SJSA1 (cell line): ENCODE results near the gene ABR. TPM values are rescaled to one million over a fixed set of nuclear protein-coding genes. Genes with fewer than 3 reads are reported as not detected.
"Not testable (repeated sequence)": the region's sequence is repeated elsewhere in the genome, so short reads cannot be mapped to it uniquely, and the experiment has no call there.

Experiments used
- DNase-seq, 2 experiments: peaks; one replicate each; pipeline ENCODE4 v3.0.0-alpha.2; 2015 to 2020; ENCODE audit warnings: low spot score in 2 of 2, low read depth in 1 of 2
- H3K27ac ChIP-seq: fragments of 250-450 bp; sonication (Bioruptor Pico); 2 replicates; pipeline ENCODE4 v1.5.1; 2020; ENCODE audit warnings: mild to moderate bottlenecking, moderate library complexity
- H3K27me3 ChIP-seq: fragments of 250-450 bp; sonication (Bioruptor Pico); replicated peaks from 2 replicates; pipeline ENCODE4 v1.5.1; 2020; ENCODE audit warnings: mild to moderate bottlenecking, moderate library complexity
- H3K36me3 ChIP-seq: fragments of 250-450 bp; sonication (Bioruptor Pico); 2 replicates; pipeline ENCODE4 v1.5.1; 2020; ENCODE audit warnings: mild to moderate bottlenecking
- H3K4me1 ChIP-seq: fragments of 250-450 bp; sonication (Bioruptor Pico); replicated peaks from 2 replicates; pipeline ENCODE4 v1.6.1; 2021; ENCODE audit warnings: mild to moderate bottlenecking
- H3K4me3 ChIP-seq: fragments of 250-450 bp; sonication (Bioruptor Pico); 2 replicates; pipeline ENCODE4 v1.5.1; 2020; ENCODE audit warnings: mild to moderate bottlenecking
- H3K9me3 ChIP-seq: fragments of 250-450 bp; sonication (Bioruptor Pico); replicated peaks from 2 replicates; pipeline ENCODE4 v1.5.1; 2020; ENCODE audit warnings: mild to moderate bottlenecking
- total RNA-seq: library from RNA; depleted of rRNA; stranded (reverse); fragments of >200 nt; shearing (Covaris generic); gene quantifications from 2 replicates; pipeline ENCODE4 v1.2.3, GENCODE V29; 2014

Gene ABR
- total RNA-seq, 1 experiment from 2014 or later, result 16.7 TPM

DNA sequence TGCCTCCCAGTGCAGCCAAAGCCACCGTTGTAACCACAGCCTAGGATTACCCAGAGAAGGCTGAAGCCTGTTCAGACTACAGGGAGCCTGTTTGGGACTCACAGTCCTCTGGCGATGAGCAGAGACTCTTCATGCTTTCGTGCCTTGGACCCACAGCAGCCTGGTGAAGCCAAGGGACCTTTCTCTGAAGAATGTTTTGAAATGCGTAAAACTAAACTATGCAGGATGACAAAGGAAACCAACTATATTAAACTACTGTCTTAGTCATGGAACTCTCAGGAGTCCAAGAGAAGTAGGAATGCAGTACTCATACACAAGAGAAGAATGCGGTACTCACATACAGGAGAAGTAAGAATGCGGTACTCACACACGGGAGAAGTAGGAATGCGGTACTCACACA, 20.9 kb downstream of the ABR start:
- Histone ChIP-seq H3K4me1 (peaks cover 19% of the 10 kb centered on the region), H3K36me3 (no peaks in the 10 kb centered on the region), H3K9me3 (no peaks in the 10 kb centered on the region), H3K27me3 (no peaks in the 10 kb centered on the region), H3K4me3 (no peak overlapping the region), H3K27ac (peak overlapping the region; percentile 38)
- DNase-seq, result peak; percentile 70 to 81

GRCh38 chr17:1156864-1157263, 22.9 kb downstream of the ABR start:
- H3K27me3 ChIP-seq, result no peaks in the 10 kb centered on the region
- H3K9me3 ChIP-seq, result no peaks in the 10 kb centered on the region
- H3K27ac ChIP-seq, result no peak overlapping the region
- H3K4me3 ChIP-seq, result no peak overlapping the region
- no peaks in the 10 kb centered on the region for H3K36me3 ChIP-seq
- H3K4me1 ChIP-seq, result peaks cover 19% of the 10 kb centered on the region
- no peak for DNase-seq

DNA sequence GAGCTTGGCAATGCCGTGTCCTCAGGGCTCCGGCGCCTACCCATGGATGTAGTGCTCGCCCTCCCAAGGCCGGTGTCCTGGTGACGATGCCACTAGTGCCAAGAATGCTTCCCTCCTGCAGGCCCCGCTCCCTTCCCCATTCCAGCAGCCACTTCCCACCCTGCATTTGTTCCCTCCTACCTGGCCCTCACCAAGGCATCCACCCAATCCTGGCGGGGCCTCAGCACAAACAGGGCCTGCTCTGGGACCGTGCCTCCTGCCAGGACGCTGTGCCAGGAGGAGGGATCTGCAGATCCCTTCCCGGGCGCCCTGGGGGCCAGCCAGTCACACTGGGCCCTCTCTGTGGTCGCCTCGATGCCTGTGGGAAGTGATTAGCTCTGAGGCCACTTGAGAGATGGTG, 25.1 kb downstream of the ABR start:
- Histone ChIP-seq H3K27ac (no peak overlapping the region), H3K36me3 (no peaks in the 10 kb centered on the region), H3K9me3 (no peaks in the 10 kb centered on the region), H3K27me3 (no peaks in the 10 kb centered on the region), H3K4me3 (no peak overlapping the region), H3K4me1 (peaks cover 8% of the 10 kb centered on the region)
- no peak for DNase-seq

DNA sequence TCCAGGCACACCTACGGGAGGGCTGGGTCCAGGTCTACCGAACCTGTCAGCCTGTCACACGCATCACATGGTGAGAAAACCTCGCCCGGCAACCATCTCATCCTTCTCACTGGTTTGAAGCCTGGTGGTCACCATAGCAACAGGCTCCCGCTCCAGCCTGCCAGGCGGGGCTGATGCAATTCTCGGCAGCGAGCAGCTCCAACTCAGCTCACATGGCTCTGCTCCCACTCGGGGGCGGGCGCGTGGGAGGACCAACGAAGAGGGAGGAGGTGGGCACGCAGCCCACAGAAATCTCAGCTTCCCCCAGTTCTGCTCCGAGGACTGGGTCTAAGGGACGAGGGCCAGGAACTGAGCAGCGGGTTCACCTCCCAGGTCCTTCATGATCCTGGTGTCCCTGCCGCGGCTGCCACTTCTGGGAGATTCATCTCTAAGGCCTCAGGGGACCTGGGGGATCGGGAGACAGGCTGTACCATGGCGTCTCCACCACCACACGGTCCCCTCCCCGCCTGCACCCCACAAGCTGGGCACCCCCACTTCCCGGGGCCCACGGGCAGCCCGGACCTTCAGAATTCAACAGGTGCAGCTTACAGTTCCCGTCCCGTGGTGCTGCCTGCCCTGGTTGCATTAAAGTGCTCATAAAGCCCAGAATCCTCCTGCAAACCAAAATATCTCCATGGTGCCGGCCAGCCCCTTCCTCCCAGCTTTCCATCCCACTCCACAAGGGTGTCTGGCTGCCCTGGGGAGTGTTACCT, 25.8 kb downstream of the ABR start:
- no peak for DNase-seq
- no peaks in the 10 kb centered on the region for H3K27me3 ChIP-seq
- no peak overlapping the region for H3K27ac ChIP-seq
- no peaks in the 10 kb centered on the region for H3K36me3 ChIP-seq
- H3K4me1 ChIP-seq, result peaks cover 7% of the 10 kb centered on the region
- H3K9me3 ChIP-seq, result no peaks in the 10 kb centered on the region
- no peak overlapping the region for H3K4me3 ChIP-seq

DNA sequence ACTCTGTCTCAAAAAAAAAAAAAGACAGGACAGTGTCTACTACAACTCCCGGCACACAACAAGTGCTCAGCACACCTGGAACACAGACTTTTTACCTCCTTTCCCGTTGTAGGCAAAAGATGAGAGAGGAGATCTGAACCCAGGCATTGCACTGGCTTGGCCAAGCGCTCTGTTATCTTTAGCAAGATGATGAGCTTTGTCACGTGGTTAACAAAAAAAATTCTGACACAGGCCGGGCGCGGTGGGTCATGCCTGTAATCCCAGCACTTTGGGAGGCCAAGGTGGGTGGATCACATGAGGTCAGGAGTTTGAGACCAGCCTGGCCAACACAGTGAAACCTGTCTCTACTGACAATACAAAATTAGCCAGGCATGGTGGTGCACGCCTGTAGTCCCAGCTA, 27.2 kb downstream of the ABR start:
- not testable (repeated sequence) for H3K27me3 ChIP-seq, H3K27ac ChIP-seq, H3K4me1 ChIP-seq, DNase-seq, H3K4me3 ChIP-seq, H3K36me3 ChIP-seq, H3K9me3 ChIP-seq

DNA sequence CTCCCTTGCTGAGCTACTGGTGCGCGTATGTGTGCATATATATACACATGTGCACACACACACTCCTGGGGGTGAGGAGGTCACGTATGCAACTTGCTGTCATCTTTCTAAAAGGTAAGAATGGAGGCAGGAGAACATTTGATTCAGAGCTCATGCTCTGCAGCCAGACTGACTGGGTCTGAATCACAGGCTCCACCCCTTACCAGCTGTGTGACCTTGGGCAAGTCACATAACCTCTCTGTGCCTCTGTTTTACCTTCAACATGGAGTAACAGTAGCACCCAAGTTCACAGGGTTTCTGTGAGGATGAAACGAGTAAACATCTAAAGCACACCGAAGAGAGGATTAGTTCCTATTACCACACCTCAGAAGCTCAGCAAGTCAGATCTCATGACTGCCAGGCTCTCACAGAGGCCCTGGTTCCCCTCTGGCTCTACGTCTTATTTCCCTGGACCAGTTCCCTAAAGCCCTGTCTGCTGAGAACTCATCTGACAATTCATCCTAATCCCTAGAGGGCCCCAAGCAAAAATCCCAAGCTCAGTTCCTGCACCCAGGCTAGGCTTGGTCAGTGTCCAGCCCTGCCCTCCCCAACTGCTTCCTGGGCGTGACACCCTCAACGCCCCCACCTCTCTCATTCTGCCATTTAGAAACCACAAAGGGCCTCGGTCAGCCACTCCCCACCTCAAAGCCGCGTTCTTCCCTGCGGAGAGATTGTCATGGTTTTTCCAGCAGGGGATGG, 28.7 kb downstream of the ABR start:
- no peaks in the 10 kb centered on the region for H3K36me3 ChIP-seq
- no peaks in the 10 kb centered on the region for H3K27me3 ChIP-seq
- no peak for DNase-seq
- H3K4me3 ChIP-seq, result no peak overlapping the region
- H3K9me3 ChIP-seq, result no peaks in the 10 kb centered on the region
- no peaks in the 10 kb centered on the region for H3K4me1 ChIP-seq
- H3K27ac ChIP-seq, result no peak overlapping the region

- DNase-seq, result no peak
- Histone ChIP-seq H3K27ac (no peak overlapping the region), H3K4me1 (no peaks in the 10 kb centered on the region), H3K36me3 (no peaks in the 10 kb centered on the region), H3K9me3 (no peaks in the 10 kb centered on the region), H3K27me3 (no peaks in the 10 kb centered on the region), H3K4me3 (no peak overlapping the region)
These were observed 29.9 kb downstream of the ABR start for GRCh38 chr17:1149869-1150268.

DNA sequence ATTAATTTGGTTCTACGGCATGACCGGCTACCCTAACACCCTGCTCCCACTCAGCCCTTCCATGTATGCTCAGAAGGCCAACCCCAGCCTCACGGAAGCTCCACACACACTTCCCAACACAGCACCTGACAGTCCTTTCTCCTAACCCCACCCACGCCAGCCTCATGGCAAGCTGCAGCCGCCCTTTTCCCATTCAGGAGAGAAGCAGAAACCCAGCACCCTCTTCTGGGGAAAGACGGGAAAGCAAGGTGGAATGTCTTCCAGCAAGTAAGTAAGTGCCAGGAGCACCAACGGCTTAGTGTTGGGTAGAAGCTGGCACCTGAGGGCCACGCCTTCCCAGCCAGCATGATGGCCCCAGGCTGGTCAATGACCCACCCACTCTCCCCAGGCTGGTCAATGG, 32.1 kb downstream of the ABR start:
- Histone ChIP-seq H3K9me3 (no peaks in the 10 kb centered on the region), H3K4me3 (no peak overlapping the region), H3K27me3 (no peaks in the 10 kb centered on the region), H3K27ac (no peak overlapping the region), H3K4me1 (no peaks in the 10 kb centered on the region), H3K36me3 (no peaks in the 10 kb centered on the region)
- DNase-seq, result peak; percentile 40 to 66

- H3K4me3 ChIP-seq, result no peak overlapping the region
- H3K9me3 ChIP-seq, result no peaks in the 10 kb centered on the region
- DNase-seq, result no peak
- no peaks in the 10 kb centered on the region for H3K4me1 ChIP-seq
- H3K36me3 ChIP-seq, result no peaks in the 10 kb centered on the region
- H3K27ac ChIP-seq, result no peak overlapping the region
- H3K27me3 ChIP-seq, result no peaks in the 10 kb centered on the region
These were observed 33.1 kb downstream of the ABR start for GRCh38 chr17:1146561-1147265.

DNA sequence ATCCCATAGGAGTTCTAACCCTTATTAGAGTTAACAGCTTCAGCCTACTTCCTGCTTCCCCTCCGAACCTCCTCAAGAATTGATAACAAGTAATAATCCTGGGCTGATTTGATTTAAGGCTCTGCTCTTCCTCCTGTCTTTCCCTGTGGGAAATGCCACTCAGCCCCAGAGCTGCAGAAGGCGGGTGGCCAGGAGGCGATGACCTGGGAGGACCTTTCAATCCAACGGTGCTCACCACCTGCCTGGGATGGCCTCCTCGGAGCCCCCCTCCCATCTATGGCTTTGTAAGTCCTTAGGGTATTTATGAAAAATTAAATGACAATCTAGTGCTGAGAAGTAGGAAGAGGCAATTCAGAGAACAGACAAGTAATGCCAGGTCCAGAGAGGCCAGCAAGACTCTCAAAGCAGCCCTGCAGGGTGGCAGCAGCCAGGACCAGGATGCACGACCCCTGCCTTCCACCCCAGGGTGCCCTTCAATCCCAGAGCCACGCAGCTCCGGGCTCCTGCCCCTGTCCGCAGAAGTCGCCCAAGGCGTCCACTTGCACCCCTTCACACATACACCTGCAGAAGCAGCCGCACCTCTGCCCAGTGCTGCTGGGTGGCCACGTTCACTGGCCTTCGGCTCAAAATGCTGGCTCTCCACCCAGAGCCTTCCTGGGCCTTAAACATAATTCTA, 34.3 kb downstream of the ABR start:
- DNase-seq, result no peak
- Histone ChIP-seq H3K27ac (no peak overlapping the region), H3K27me3 (no peaks in the 10 kb centered on the region), H3K4me3 (no peak overlapping the region), H3K36me3 (no peaks in the 10 kb centered on the region), H3K4me1 (no peaks in the 10 kb centered on the region), H3K9me3 (no peaks in the 10 kb centered on the region)

- no peak for DNase-seq
- Histone ChIP-seq H3K4me1 (peaks cover 7% of the 10 kb centered on the region; the same call in 1 of the 2 replicates), H3K27me3 (no peaks in the 10 kb centered on the region), H3K36me3 (no peaks in the 10 kb centered on the region), H3K9me3 (no peaks in the 10 kb centered on the region), H3K4me3 (no peak overlapping the region), H3K27ac (no peak overlapping the region)
These were observed 35.6 kb downstream of the ABR start for GRCh38 chr17:1144162-1144561.

GRCh38 chr17:1143573-1143972, 36.2 kb downstream of the ABR start:
- H3K4me3 ChIP-seq, result no peak overlapping the region
- H3K27ac ChIP-seq, result no peak overlapping the region
- no peak for DNase-seq
- H3K9me3 ChIP-seq, result no peaks in the 10 kb centered on the region
- H3K36me3 ChIP-seq, result no peaks in the 10 kb centered on the region
- peaks cover 8% of the 10 kb centered on the region for H3K4me1 ChIP-seq
- no peaks in the 10 kb centered on the region for H3K27me3 ChIP-seq

- Histone ChIP-seq H3K27ac (no peak overlapping the region), H3K9me3 (no peaks in the 10 kb centered on the region), H3K4me3 (no peak overlapping the region), H3K4me1 (peaks cover 14% of the 10 kb centered on the region), H3K27me3 (no peaks in the 10 kb centered on the region), H3K36me3 (no peaks in the 10 kb centered on the region)
- no peak for DNase-seq
These were observed 37.2 kb downstream of the ABR start for GRCh38 chr17:1142561-1142971.
